ENCODE data around the gene IZUMO1.

The IZUMO1 gene

GRCh38 chr19:48757089-48757675 is 10.5 kb upstream of the IZUMO1 start:
- DNase-seq (ENCODE audit: low read depth in 2 of 2) = no peak

DNA sequence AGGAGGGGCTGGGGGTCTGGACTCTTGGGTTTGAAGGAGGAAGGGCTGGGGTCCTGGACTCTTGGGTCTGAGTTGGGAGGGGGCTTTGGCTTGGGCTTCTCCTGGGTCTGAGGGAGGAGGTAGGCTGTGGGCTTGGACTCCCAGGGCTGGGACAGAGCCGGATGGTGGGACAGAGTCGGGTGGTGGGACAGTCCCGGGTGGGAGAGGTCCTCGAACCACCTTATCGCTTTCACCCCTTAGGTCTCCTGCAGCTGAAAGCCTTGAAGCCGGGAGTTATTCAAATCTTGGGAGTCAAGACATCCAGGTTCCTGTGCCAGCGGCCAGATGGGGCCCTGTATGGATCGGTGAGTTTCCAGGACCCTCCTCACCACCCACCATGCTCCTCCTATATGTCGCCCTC is 10.0 kb upstream of the IZUMO1 start:
- DNase-seq (ENCODE audit: low read depth in 2 of 2) = no peak

- no peak for DNase-seq (ENCODE audit: low read depth in 2 of 2)
These were observed 9.5 kb upstream of the IZUMO1 start for GRCh38 chr19:48756212-48756611.

DNA sequence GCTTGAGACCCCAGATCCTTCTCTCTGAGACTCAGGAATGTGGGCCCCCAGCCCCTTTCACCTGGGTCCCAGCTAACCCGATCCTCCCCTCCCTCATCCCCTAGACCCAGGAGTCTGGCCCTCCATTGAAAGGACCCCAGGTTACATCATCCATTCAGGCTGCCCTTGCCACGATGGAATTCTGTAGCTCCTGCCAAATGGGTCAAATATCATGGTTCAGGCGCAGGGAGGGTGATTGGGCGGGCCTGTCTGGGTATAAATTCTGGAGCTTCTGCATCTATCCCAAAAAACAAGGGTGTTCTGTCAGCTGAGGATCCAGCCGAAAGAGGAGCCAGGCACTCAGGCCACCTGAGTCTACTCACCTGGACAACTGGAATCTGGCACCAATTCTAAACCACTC is 9.1 kb upstream of the IZUMO1 start:
- no peak for DNase-seq (ENCODE audit: low read depth in 2 of 2)

DNA sequence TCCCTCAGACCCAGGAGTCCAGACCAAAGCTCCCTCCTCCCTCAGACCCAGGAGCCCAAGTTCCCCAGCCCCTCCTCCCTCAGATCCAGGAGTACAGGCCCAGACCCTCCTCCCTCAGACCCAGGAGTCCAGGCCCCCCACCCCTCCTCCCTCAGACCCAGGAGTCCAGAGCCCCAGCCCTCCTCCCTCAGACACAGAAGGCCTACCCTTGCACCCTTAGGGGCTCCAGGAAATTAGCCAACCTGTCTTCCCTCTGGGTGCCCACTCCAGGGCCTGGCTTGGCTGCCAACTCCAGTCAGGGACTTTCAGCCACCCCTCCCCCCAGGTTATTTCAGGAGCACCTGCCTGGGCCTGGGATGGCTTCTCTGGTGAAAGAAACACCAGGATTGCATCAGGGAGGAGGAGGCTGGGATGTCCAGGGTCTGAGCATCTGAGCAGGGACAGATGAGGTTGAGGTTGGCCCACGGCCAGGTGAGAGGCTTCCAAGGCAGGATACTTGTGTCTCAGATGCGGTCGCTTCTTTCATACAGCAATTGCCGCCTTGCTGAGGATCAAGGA is 8.5 kb upstream of the IZUMO1 start, which contains the start of gene FGF21:
TSS of gene FGF21 (plus strand) at position 441 of the 558 bp plus-strand sequence. CDS start 713 bp downstream, outside the sequence.
- DNase-seq (ENCODE audit: low read depth in 2 of 2) = no peak

DNA sequence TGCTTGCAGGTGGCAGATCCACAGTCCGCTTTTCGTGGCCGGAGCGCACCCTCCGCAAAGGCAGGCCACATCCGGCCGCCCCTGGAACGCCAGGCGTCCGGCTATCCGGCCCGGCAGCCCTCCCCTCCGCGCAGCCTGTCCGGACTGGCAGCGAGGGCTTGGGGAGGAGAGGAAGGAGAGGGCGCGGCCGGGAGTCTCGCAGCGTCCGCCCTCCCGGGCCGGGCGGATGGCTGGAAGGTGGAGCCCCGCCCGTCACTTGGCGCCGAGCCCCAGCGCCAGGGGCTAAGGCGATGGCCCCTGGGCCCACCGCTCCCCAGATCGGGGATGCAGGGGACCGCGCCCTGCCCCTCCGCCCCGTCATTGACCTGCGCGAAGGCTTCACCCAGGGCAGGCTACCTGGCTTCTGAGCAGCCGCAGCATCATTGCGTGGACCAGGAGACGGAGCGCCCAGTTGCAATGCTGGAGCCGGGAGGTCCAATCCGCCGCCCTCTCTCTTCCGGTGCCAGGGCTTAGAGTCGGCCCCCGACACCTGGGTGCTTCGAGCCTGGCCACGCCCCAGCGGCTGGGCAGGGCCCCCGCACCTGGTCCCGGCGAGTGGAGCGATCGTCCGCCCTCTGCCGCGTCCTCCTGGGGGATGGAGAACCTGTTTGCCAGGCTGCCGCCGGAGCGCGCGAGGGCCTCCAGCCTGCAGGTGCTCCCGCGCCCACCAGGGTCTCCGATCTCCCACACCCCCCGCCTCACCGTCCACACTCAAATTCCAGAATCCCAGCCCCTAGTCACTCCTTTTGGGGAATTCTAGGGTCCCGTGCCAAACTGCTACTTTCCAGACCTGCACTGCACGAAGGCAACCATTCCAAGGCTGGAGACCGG is 6.0 kb upstream of the IZUMO1 start, which contains the start of gene FUT1:
TSS of gene FUT1 (minus strand) at position 146 of the 870 bp plus-strand sequence. CDS start 1,360 bp downstream, outside the sequence.
- no peak for DNase-seq (ENCODE audit: low read depth in 2 of 2)

DNA sequence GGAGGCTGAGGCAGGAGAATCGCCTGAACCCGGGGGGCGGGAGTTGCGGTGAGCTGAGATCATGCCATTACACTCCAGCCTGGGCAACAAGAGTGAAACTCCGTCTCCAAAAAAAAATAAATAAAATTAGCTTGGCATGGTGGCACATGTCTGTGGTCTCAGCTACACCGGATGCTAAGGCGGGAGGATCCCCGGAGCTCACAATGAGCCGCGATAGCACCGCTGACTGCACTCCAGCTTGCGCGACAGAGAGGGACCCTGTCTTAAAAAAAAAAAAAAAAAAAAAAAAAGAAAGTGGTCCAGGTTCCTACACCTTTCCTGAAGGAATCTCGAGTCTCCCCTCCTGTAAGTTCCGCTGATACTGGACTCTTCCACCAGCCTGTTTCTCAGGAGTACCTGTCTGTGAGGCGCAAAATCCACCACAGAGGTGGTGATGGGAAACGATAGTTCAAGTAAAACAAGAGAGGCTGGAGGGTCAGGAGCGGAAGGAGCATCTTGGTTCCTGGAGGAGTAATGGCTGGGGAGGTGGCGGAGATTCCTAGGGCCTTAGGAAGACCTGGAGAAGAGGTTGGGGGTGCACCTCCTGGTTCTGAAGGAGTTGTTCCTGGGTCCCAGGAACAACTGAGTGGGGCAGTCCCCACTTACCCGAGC is 5.3 kb upstream of the IZUMO1 start:
- DNase-seq (ENCODE audit: low read depth in 2 of 2) = no peak

- DNase-seq (ENCODE audit: low read depth in 2 of 2) = no peak
These were observed 4.2 kb upstream of the IZUMO1 start for GRCh38 chr19:48750771-48751504.

- no peak for DNase-seq (ENCODE audit: low read depth in 2 of 2)
These were observed 3.6 kb upstream of the IZUMO1 start for GRCh38 chr19:48750351-48750750.

GRCh38 chr19:48749571-48750198 is 3.0 kb upstream of the IZUMO1 start:
- no peak for DNase-seq (ENCODE audit: low read depth in 2 of 2)

GRCh38 chr19:48746110-48746509 is 599 bp downstream of the IZUMO1 start:
- no peak for DNase-seq (ENCODE audit: low read depth in 2 of 2)

DNA sequence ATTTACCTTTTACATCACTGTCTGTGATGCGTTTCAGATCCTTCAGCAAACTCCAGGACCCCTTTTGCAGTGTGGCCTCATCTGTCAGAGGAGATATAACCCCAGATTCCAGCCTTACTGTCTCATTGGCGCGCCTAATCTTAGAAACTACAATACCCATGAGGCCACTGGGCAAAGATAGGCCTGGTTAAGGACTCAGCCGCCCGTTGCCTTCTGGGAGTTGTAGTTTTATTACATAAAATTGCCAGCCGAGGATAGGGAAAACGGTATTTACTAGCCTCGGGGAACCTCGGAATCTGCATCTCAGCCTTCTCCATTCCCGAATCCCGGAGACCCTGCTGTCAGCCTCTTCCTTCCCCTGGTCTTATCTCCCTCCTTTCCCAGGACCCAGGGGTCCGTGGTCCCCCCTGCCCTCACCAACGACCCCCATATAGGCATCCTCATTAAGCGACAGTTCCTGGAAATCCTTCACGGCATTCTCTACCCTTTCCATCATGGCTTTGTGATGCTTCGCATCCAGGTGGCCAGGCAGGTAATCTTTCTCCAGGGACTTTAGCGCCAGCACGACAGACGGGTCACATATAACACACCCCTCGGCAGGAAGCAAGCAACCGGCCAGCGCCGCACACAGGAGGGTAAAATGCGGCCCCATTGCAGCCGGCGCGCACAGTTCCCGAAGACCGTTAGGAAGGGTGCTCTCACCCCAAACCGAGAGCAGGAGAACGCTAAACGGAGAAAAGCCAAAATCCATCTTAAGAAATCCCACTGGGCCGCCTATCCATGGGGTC is 1.3 kb downstream of the IZUMO1 start:
- peak in 1 of 2 donors; percentile 43 for DNase-seq (ENCODE audit: low read depth in 2 of 2)

GRCh38 chr19:48742096-48742495 is 4.6 kb downstream of the IZUMO1 start:
- DNase-seq (ENCODE audit: low read depth in 2 of 2) = no peak

DNA sequence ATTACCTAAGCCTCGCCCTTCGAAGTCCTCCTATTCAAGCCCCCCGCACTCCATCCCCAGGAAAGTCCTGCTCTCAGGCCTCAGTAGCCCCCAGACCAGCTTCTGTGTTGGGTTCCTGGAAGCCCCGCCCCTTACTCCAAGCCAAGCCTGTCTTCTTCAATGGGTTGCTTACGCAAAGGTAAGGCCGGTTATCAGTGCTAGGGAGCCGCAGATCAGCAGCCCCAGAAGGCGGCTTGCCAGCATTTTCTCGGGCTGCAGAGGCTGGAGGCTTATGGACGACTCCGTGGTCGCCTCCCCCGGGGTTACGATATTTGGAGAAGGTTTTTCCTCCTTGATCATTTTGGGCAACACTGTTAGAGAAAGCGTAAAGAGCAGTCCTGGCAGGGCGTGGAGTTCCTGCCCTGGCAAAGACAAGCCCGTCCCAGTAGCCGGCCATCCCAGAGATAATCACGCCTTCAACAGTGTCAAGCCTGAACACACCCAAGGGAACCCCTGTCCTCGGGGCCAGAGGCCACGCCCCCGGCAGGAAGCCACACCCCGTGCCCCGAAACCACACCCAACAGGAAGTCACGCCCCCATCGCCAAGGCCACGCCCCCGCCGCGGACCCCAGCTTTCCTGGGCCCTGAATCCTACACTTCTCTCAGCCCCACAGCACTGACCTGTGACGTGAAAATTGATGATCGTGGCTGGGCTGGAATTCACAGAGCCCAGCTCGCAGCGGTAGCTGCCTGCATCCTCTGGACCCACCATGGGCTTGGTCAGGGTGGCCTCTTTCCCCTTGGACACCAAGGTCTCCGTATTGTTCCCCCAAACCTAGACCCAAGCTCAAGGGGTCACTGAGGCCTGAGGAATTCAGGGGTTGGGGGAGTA is 5.3 kb downstream of the IZUMO1 start:
- no peak for DNase-seq (ENCODE audit: low read depth in 2 of 2)

GRCh38 chr19:48740164-48740972 is 6.3 kb downstream of the IZUMO1 start, which contains the start of gene RASIP1:
RASIP1 (minus strand) TSS chr19:48740610; CDS start chr19:48740282, 328 bp downstream.
- no peak for DNase-seq (ENCODE audit: low read depth in 2 of 2)

DNA sequence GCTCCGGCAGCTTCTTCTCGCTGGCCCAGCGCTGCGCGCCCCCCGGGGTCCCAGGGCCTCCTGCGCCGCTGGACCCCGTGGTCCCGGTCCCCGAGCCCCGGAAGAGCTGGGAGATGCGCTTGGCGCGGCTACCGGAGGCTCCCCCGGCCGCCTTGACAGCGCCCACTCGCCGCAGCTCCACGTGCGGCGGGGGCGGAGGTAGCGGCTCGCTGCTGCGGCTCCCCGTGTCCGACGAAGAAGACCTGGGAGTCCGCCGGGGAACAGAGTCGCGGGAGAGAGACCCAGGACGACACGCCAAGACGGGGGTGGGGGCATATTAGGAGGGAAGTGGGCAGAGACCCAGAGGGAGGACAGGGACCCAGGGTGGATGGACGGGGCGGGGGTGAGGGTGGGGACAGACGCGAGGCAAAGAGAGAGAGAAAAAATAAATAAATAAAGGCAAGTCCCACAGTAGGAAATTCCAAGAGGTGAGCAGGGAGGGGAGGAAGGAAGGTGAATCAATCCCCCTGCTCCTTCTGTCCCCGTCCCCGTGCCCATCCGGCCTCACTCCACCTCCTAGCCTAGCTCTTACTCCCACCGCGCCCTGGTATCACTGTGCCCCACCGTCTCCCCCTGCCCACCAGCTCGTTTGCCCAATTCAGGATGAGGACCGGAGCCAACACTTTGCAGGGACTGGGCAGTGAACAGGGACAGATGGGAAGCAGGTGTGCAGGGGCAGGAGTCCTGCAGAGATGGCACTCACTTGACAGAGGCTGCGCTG is 7.1 kb downstream of the IZUMO1 start:
- no peak for DNase-seq (ENCODE audit: low read depth in 2 of 2)

Data from stimulated activated CD4-positive, alpha-beta T cell treated with anti-CD3 and anti-CD28 coated beads, Interleukin-1b, Interleukin-23, amount 100 ng/mL, for 4 hours (primary cell).